HG02571 (cell line): ENCODE measurements around the gene TBC1D12.

Experiments
- ATAC-seq: cut with Tn5 transposase; IDR thresholded peaks from one replicate; pipeline ENCODE4 v1.9.1; 2021; ENCODE audit warnings: mild to moderate bottlenecking, moderate library complexity; ENCODE audit not compliant: unreplicated experiment

The TBC1D12 gene

GRCh38 chr10:94405406-94405805 is 3.1 kb downstream of the TBC1D12 start:
- no peak for ATAC-seq

DNA sequence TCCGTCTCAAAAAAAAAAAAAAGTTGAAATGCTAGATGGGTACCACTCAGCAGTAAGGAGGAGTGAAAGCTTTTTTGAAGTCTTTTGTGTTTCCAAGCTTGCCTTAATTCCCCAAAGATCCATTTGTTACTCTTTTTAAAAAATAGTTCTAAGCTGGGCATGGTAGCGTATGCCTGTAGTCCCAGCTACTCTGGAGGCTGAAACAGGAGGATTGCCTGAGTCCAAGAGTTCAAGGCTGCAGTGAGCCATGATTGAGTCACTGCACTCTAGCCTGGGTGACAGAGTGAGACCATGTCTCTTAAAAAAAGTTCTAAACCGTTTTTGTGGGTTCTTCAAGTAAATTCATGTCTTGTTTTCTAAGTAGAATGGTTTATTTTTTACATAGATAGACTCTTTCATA is 5.3 kb downstream of the TBC1D12 start:
- ATAC-seq = no peak

DNA sequence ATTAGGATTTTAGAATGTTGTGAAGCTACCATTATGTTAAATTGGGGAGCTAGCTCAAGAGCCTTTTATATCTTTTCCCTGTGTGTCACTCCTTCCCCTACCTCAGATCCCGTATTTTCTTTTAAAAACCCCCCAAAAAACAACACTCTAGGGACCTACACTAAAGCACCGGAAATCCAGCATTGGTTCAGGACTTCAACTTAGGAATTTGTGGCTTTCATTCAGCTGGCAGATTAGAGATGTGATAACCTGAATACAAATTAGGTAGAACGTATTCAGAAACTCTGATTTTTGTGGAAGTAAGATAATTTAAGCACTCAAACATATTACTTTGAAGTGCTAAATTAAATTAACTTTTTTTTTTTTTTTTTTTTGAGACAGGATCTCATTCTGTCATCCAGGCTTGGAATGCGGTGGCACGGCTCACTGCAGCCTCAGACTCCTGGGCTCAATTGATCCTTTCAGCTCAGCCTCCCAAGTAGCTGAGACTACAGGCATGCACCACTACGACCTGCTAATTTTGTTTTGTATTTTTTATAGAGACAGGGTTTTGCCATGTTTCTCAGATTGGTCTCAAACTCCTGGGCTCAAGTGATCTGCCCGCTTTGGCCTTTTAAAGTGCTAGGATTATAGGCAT is 6.8 kb downstream of the TBC1D12 start:
- ATAC-seq = no peak

DNA sequence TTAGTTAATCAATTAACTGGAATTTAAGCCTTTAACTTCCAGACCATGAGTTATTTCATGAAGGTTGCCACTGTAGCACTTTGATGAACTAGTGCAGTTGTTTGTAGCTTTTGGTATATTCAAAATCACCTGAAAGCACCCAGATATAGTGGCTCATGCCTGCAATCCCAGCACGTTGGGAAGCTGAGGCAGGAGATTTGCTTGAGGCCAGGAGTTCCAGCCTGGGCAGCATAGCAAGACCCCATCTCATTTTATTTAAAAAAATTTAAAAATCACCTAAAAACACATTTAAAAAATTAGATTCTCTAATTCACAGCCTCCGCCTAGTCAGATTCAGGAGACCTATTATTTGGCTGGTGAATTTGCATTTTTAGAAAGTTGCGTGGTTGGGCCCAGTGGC is 9.0 kb downstream of the TBC1D12 start:
- ATAC-seq = no peak

DNA sequence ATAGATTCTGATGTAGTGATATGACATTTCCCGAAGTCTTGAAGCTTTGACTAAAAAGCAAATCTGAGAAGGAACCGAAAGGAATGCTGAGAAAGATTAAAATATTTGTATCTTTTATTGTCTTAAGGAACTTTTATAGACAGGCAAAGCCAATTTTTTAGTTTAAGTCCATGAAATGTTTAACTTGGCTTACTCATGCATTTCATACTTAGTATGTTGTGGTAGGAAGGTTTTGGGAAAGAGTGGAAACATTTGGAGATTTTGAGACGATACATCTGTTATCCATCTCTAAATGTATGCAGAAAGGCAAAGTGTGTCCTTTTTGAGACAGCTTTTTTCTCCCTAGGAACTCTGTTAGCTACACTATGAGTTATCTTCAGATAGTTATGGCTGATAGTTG is 10.1 kb downstream of the TBC1D12 start:
- no peak for ATAC-seq

- no peak for ATAC-seq
Observed at GRCh38 chr10:94413361-94413760, 11.0 kb downstream of the TBC1D12 start.

- no peak for ATAC-seq
Observed at GRCh38 chr10:94416896-94417295, 14.6 kb downstream of the TBC1D12 start.

- ATAC-seq = no peak
Observed at GRCh38 chr10:94417321-94417720, 15.0 kb downstream of the TBC1D12 start.

DNA sequence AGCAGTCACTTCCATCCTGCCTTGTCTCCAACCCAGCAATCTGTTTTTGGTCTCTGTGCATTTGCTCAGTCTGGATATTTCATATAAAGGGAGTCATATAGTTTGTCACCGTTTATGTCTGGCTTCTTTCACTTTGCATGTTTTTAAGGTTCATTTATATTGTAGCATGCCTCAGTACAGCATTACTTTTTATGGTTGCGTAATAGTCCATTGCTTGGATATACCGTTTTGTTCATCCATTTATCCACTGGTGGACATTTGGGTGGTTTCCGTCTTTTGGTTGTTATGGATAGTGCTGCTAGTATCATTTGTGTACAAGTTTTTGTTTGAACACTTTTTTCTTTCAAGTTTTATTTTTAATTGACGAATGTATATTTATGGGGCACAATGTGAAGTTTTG is 18.2 kb downstream of the TBC1D12 start:
- no peak for ATAC-seq

GRCh38 chr10:94420998-94421528 is 18.7 kb downstream of the TBC1D12 start:
- no peak for ATAC-seq

DNA sequence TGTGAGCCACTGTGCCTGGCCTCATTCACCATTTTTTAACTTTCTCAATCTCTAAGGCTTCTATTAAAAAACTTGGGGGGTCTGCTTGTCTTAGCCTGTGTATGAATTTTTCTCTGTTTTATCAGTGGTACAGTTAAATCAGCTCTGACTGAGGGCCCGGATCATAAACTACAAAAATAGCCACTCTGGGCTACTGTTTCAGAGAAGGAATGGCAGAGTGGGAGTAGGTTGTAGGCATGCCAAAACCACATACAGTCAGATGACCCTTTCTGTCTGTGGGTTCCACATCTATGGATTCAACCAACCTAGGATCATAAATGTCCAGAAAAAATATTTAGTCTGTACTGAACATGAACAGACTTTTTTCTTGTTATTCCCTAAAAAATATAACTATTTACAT is 21.3 kb downstream of the TBC1D12 start:
- no peak for ATAC-seq

- ATAC-seq = no peak
Observed at GRCh38 chr10:94424714-94425337, 22.5 kb downstream of the TBC1D12 start.

DNA sequence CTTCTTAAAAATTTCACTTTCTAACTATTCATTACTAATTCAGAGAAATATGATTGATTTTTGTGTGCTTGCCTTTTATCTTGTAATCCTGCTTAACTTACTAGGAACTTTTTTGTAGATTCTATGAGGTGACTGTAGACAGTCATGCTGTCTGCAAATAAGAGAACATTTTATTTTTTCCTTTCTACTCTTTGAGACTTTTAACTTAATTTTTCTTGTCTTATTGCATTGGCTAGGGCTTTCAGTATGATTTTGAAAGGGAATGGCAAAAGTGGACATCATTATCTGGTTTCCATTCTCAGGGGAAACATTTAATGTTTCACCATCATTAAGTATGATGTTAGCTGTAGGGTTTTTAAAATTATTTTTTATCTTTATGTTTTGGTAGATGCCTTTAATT is 23.6 kb downstream of the TBC1D12 start:
- no peak for ATAC-seq

- ATAC-seq = no peak
Observed at GRCh38 chr10:94427166-94427565, 24.8 kb downstream of the TBC1D12 start.

GRCh38 chr10:94428766-94429707 is 26.7 kb downstream of the TBC1D12 start:
- ATAC-seq = no peak

- no peak for ATAC-seq
Observed at GRCh38 chr10:94430701-94431100, 28.4 kb downstream of the TBC1D12 start.

GRCh38 chr10:94432443-94432842 is 30.1 kb downstream of the TBC1D12 start:
- ATAC-seq = no peak

GRCh38 chr10:94439275-94439861 is 37.0 kb downstream of the TBC1D12 start:
- ATAC-seq = no peak

GRCh38 chr10:94440096-94440495 is 37.8 kb downstream of the TBC1D12 start:
- ATAC-seq = no peak

DNA sequence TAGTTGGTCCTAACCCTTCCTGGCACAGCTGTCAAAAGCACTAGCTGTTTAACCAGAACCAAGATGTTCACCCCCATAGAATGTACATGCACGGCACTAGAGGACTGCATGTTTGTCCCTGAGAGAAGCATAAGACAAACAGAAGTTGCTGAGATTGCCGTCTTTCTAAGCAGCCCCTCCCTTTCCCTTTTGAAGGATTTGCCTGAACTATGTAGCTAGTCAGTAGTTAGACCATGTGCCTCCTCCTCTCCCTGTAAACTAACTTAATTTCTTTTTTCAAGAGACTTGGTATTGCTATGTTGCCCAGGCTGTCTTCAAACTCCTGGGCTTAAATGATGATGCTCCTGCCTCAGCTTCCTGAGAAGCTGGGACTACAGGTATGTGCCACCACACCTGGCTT is 40.7 kb downstream of the TBC1D12 start:
- no peak for ATAC-seq

GRCh38 chr10:94443549-94443948 is 41.2 kb downstream of the TBC1D12 start:
- ATAC-seq = no peak
